ENCODE data around the gene TMEM50B.
A peak's percentile ranks its signal among the peaks of the same experiment; 100 is the strongest.
"Not testable (repeated sequence)": the region's sequence is repeated elsewhere in the genome, so short reads cannot be mapped to it uniquely, and the experiment has no call there.

TMEM50B gene

DNA sequence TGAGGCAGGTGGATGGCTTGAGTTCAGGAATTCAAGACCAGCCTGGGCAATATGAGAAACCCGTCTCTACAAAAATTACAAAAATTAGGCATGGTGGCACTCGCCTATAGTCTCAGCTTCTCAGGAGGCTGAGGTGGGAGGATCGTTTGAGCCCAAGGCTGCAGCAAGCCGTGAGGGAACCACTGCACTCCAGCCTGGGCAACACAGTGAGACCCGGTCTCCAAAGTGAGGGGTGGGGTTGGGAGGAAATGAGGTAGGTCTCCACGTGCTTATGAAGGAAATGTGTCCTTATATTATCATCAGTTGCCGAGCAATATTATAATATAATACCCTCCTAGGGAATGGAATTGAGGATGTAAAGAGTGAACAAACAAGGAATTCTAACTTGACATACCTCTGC, 2.7 kb downstream of the TMEM50B start:
- FAIRE-seq = no peak

- FAIRE-seq = no peak
Measured at GRCh38 chr21:33473344-33473743, 6.4 kb downstream of the TMEM50B start.

DNA sequence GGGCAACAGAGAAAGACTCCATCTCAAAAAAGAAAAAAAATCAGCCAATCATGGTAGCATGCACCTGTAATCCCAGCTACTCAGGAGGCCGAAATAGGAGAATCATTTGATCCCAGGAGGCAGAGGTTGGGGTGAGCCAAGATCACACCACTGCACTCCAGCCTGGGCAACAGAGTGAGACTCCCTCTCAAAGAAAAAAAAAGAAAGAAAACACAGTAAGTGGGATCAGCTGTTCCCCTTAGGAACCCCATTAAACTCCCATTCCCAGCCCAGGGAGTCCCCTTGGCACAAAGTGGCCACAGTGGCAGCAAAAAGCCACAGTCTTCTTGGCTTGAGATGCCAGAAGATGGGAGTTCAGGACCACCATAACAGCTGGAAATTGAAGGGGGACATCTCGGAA, 9.1 kb downstream of the TMEM50B start:
- FAIRE-seq = no peak

GRCh38 chr21:33469183-33469582, 10.6 kb downstream of the TMEM50B start:
- not testable (repeated sequence) for FAIRE-seq

GRCh38 chr21:33461538-33462250, 18.1 kb downstream of the TMEM50B start:
- peak; percentile 36 for FAIRE-seq

DNA sequence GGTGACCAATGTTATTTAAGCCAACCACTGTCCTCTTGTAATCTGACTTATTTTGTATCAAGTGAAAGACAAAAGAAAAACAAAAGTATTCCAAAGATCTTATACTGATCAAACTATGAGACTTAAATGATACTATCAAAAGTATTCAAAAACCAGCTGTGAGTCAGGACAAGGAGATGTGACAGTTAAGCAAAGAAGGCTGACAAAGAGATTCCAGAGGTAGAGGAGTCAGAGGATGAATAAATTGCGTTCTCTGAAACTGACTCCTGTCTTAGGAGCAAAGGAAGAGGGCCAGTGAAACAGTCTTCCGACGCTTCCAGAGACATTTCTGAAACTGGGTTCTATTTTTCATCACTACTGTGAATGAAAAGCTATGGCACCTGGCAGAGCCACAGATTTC, 20.9 kb downstream of the TMEM50B start:
- FAIRE-seq = no peak

DNA sequence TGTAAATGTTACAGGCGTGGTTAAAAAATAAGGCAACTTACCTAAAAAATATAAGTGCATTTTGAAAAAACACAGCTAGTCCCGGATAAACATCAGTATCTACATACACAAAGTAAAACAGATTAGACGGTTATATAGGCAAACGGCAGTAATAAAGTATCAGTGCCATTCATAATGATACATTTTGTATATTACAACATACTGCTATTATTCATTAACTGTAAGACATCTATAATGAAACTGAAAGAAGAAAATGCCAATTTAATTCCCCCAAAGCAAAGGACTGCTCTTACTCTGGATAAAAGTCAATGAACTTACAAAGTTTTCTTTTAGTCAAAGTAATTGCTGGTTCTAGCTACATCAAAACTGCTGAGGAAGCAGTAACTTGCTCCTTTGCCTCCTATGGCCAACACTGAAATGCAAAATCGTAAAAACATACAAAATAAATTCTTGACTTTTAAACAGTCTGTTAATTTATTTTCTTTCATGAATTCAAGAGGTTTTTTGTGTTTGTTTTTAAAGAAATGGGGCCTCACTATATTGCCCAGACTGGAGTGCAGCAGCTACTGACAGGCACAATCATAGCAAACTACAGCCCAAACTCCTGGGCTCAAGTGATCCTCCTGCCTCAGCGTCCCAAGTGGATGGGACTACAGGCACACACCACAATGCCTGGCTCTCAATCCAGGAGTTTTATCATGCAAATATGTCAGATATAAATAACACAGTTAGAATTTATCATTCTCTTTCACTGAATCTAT, 23.9 kb downstream of the TMEM50B start:
- FAIRE-seq = no peak

GRCh38 chr21:33452362-33452761, 27.4 kb downstream of the TMEM50B start:
- FAIRE-seq = no peak

DNA sequence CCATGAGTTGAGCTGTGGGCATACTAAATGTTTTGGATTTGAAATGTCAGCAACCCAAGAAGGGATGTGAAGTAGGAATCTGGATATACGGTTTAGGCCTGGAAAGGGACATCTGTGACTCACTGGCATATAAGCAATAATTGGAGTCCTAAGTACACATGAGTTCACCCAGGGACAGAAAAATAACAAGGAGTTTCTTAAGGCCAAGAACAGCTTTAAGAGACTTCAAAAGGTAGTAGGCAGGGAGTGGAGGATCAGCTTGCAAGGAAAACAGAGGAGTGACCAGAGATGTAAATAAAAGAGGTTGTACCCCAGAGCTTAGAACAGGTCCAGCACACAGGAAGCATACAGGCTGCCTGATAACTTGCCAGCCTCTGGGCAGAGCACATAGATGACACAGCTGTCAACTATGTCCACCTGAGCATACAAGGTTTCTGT, 28.1 kb downstream of the TMEM50B start:
- FAIRE-seq = no peak

- FAIRE-seq = no peak
Measured at GRCh38 chr21:33449616-33450015, 30.2 kb downstream of the TMEM50B start.

DNA sequence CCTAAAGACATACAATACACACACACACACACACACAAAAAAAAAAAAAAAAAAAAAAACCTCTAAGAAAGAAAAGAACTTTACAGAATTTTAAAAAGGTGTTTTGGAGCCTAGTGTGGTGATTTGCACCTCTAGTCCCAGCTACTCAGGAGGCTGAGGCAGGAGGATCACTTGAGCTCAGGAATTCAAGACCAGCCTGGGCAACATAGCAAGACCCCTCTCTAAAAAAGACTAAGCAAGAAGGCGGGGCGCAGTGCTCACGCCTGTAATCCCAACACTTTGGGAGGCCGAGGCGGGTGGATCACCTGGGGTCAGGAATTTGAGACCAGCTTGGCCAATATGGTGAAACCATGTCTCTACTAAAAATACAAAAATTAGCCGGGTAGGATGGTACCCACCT, 33.2 kb downstream of the TMEM50B start:
- not testable (repeated sequence) for FAIRE-seq

GRCh38 chr21:33444499-33444898, 35.3 kb downstream of the TMEM50B start:
- FAIRE-seq = no peak

- FAIRE-seq = no peak
Measured at GRCh38 chr21:33443194-33443593, 36.6 kb downstream of the TMEM50B start.

- no peak for FAIRE-seq
Measured at GRCh38 chr21:33441489-33442477, 38.0 kb downstream of the TMEM50B start.

GRCh38 chr21:33437140-33437539, 42.6 kb downstream of the TMEM50B start:
- no peak for FAIRE-seq

DNA sequence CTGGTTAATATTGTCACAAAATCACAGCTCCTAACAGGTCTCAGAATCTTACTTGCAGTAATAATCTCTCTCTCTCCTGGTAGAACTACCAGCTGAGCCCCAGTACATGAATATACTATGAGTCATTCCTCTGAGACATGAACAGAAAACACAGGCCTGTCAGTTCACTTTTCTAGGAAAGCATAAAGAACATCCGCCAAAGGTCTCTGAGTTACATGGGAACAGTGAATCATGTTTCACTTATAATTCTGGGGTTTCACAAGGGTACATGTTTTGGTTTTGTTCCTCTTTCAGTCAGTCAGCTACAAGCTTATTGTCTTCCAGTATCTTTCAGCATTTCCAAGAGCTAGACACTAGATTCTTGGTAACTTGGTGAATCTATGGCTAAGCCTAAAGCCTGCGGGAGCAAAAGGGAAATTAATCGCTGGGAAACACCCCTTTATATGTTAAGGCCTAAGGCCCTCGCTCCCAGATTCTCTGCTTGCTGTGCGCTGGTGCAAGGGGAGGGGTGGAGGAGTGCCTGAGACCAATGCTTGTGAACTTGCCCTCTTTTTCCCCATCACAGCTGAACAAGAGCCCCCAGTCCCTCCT, 44.9 kb downstream of the TMEM50B start:
- FAIRE-seq = no peak

DNA sequence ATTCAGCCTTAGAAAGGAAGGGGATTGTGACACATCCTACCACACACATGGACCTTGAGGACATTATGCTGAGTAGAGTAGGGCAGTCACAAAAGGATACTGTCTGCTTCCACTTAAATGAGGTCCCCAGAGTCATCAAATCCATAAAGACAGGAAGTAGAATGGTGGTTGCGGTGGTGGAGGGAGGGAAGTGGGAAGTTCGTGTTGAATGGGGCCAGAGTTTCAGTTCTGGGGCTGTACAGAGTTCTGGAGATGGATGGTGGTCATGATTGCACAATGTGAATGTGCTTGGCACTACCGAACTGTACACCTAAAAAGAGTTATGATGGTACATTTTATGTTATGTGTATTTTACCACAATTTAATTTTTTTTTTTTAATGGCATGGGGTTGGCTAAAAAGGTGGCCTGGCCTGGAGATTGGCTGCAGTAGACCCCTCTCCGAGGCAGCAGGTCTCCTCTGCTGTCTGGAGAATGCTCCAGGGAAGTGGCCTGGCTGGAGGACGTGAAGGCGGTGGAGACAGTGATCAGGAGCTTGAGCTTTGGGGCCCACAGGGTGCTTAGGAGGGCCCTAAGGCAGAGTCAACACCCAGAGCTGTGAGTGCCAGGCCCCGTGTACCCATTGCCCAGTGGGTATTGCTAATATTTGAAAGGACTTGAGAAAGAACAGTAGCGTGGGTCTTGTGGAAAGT, 46.2 kb downstream of the TMEM50B start:
- no peak for FAIRE-seq

DNA sequence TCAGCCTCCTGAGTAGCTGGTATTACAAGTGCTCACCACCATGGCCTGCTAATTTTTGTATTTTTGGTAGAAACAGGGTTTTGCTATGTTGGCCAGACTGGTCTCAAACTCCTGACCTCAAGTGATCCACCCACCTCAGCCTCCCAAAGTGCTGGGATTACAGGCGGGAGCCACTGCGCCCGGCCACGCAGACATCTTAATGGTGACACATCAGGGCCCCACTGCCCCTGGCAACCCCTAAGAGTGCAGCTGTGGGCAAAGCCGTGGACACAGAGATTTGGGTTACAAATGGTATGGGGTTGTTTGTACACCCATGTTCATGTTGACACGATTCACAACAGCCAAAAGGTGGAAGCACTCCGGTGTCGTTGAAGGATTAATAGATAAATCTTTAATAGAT, 46.8 kb downstream of the TMEM50B start:
- no peak for FAIRE-seq

- no peak for FAIRE-seq
Measured at GRCh38 chr21:33432496-33432895, 47.3 kb downstream of the TMEM50B start.

- FAIRE-seq = no peak
Measured at GRCh38 chr21:33430858-33431257, 48.9 kb downstream of the TMEM50B start.

DNA sequence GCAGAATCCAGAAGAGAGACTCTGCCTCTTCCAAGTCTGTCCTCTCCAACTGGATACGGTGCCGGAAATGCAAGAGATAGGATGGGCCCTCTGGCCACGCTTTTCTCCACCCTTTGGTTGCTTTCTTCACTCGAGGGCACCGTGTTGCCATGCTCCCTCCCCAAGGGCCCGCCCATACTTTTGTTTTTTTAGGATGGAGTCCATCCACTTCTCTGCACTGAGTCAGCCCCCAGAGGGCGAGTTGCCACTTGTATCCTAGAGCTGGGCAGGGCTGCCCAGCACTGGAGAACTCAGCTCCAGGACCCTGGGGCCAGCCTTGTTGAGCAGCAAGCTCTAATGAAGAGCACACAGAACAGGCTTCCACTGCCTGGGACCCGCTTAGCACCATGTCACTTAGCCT, 51.1 kb downstream of the TMEM50B start:
- FAIRE-seq = no peak

GRCh38 chr21:33427051-33427450, 52.7 kb downstream of the TMEM50B start:
- no peak for FAIRE-seq

All from colon (tissue), 2 donors.